GM12892 (cell line): ENCODE measurements around the gene CLIC2.

Experiments
- POLR2A ChIP-seq: IDR thresholded peaks from 2 replicates; pipeline ENCODE4 v1.6.1; 2011; ENCODE audit warnings: low read depth, low read length, control low read depth
- TAF1 ChIP-seq: IDR thresholded peaks from 2 replicates; pipeline ENCODE4 v1.6.1; 2011; ENCODE audit warnings: low read depth, mild to moderate bottlenecking, control low read depth, low read length, borderline replicate concordance

GRCh38 chrX:155262970-155263754 lies 71.3 kb downstream of the CLIC2 start:
- TF ChIP-seq POLR2A (no peak), TAF1 (no peak)
